Osteoblast (primary cell): ENCODE measurements around the gene ISL2. TPM values are rescaled to one million over a fixed set of nuclear protein-coding genes. Genes with fewer than 3 reads are reported as not detected.
A peak's percentile ranks its signal among the peaks of the same experiment; 100 is the strongest.

Experiments
- DNase-seq: peaks from one replicate; pipeline ENCODE4 v3.0.0; 2011; ENCODE audit warnings: low spot score, mixed read lengths; ENCODE audit not compliant: insufficient read length; ENCODE audit errors: missing footprints
- H2AFZ ChIP-seq: 2 replicates; pipeline ENCODE4 v1.6.0; 2011; ENCODE audit warnings: mild to moderate bottlenecking, low read length
- H3K27ac ChIP-seq: 2 replicates; pipeline ENCODE4 v1.5.1; 2011; ENCODE audit warnings: mild to moderate bottlenecking, low read depth, low read length, moderate library complexity
- H3K27me3 ChIP-seq: 2 replicates; pipeline ENCODE4 v1.6.0; 2012; ENCODE audit warnings: mild to moderate bottlenecking, control low read depth, inconsistent platforms, low read length, moderate library complexity; ENCODE audit not compliant: insufficient read depth
- H3K36me3 ChIP-seq: 2 replicates; pipeline ENCODE4 v1.5.1; 2011; ENCODE audit warnings: mild to moderate bottlenecking, low read length, control low read depth, moderate library complexity; ENCODE audit not compliant: insufficient read depth
- H3K4me1 ChIP-seq: 2 replicates; pipeline ENCODE4 v1.5.1; 2011; ENCODE audit warnings: mild to moderate bottlenecking, low read length, control low read depth, moderate library complexity; ENCODE audit not compliant: insufficient read depth
- H3K4me2 ChIP-seq: 2 replicates; pipeline ENCODE4 v1.6.0; 2011; ENCODE audit warnings: mild to moderate bottlenecking, low read length; ENCODE audit not compliant: insufficient read depth
- H3K4me3 ChIP-seq: fragments of 200-600 bp; sonication (generic); 3 replicates; pipeline ENCODE4 v1.5.1; 2012; ENCODE audit warnings: mild to moderate bottlenecking, low read length, inconsistent platforms; ENCODE audit not compliant: insufficient read depth
- H3K79me2 ChIP-seq: 2 replicates; pipeline ENCODE4 v1.6.0; 2012; ENCODE audit warnings: mild to moderate bottlenecking, low read length, control low read depth, inconsistent platforms; ENCODE audit not compliant: insufficient read depth
- H3K9me3 ChIP-seq: 2 replicates; pipeline ENCODE4 v1.5.1; 2011; ENCODE audit warnings: low read depth, low read length, control low read depth
- H4K20me1 ChIP-seq: 2 replicates; pipeline ENCODE4 v1.6.0; 2012; ENCODE audit warnings: mild to moderate bottlenecking, low read length, control low read depth; ENCODE audit not compliant: insufficient read depth
- CTCF ChIP-seq: IDR thresholded peaks from 2 replicates; pipeline ENCODE4 v1.5.1; 2011; ENCODE audit warnings: mild to moderate bottlenecking, low read depth, low read length, moderate library complexity; ENCODE audit errors: extremely low read depth
- total RNA-seq: library from RNA; depleted of rRNA; stranded (reverse); fragments of >200 nt; gene quantifications from 2 replicates; pipeline ENCODE4 v1.2.3, GENCODE V29; 2012

The ISL2 gene
- total RNA-seq, 1 donor, result 1.1 TPM

GRCh38 chr15:76334438-76335306, 1.9 kb upstream of the ISL2 start:
- H3K4me2 ChIP-seq, result no peak overlapping the region

GRCh38 chr15:76335307-76336253, 993 bp upstream of the ISL2 start:
- peak overlapping the region; percentile 69 for H3K4me3 ChIP-seq
- no peaks in the 10 kb centered on the region for H3K79me2 ChIP-seq
- peak overlapping the region; percentile 32 for H2AFZ ChIP-seq
- TF ChIP-seq CTCF, result no peak
- peak overlapping the region; percentile 9 for H3K27ac ChIP-seq
- peaks cover 65% of the 10 kb centered on the region for H3K27me3 ChIP-seq
- DNase-seq, result peak; percentile 85
- H4K20me1 ChIP-seq, result no peaks in the 10 kb centered on the region
- peak overlapping the region; percentile 81 for H3K4me2 ChIP-seq
- no peaks in the 10 kb centered on the region for H3K36me3 ChIP-seq
- H3K9me3 ChIP-seq, result no peaks in the 10 kb centered on the region
- H3K4me1 ChIP-seq, result peaks cover 8% of the 10 kb centered on the region

More at GRCh38 chr15:76334438-76335306, 1.9 kb upstream of the ISL2 start:
- H3K4me1 ChIP-seq, result peaks cover 8% of the 10 kb centered on the region
- H3K27ac ChIP-seq, result no peak overlapping the region
- no peaks in the 10 kb centered on the region for H4K20me1 ChIP-seq
- no peaks in the 10 kb centered on the region for H3K9me3 ChIP-seq
- H3K79me2 ChIP-seq, result no peaks in the 10 kb centered on the region
- no peak overlapping the region for H2AFZ ChIP-seq
- no peak overlapping the region for H3K4me3 ChIP-seq
- TF ChIP-seq CTCF, result no peak
- peaks cover 56% of the 10 kb centered on the region for H3K27me3 ChIP-seq
- DNase-seq, result peak; percentile 68
- H3K36me3 ChIP-seq, result no peaks in the 10 kb centered on the region

GRCh38 chr15:76337059-76337695, 604 bp downstream of the ISL2 start:
- peak overlapping the region; percentile 69 for H3K4me3 ChIP-seq
- H3K9me3 ChIP-seq, result no peaks in the 10 kb centered on the region
- TF ChIP-seq CTCF, result no peak
- no peaks in the 10 kb centered on the region for H3K79me2 ChIP-seq
- peaks cover 81% of the 10 kb centered on the region for H3K27me3 ChIP-seq
- peak overlapping the region; percentile 81 for H3K4me2 ChIP-seq
- peak overlapping the region; percentile 51 for H2AFZ ChIP-seq
- no peaks in the 10 kb centered on the region for H4K20me1 ChIP-seq
- no peaks in the 10 kb centered on the region for H3K36me3 ChIP-seq
- peaks cover 8% of the 10 kb centered on the region for H3K4me1 ChIP-seq
- peak; percentile 89 for DNase-seq
- peak overlapping the region; percentile 17 for H3K27ac ChIP-seq
